GM18907 (cell line): ENCODE data around the gene OR13J1.
"Not testable (repeated sequence)": the region's sequence is repeated elsewhere in the genome, so short reads cannot be mapped to it uniquely, and the experiment has no call there.

Experiments used
- ATAC-seq: cut with Tn5 transposase; IDR thresholded peaks from one replicate; pipeline ENCODE4 v1.9.1; 2021; ENCODE audit warnings: mild to moderate bottlenecking, moderate library complexity; ENCODE audit not compliant: unreplicated experiment

OR13J1 gene

GRCh38 chr9:35905051-35905781 is 35.0 kb upstream of the OR13J1 start:
- no peak for ATAC-seq

- no peak for ATAC-seq
These were observed 34.1 kb upstream of the OR13J1 start for GRCh38 chr9:35904338-35904737.

GRCh38 chr9:35903049-35903448 is 32.8 kb upstream of the OR13J1 start:
- ATAC-seq, result no peak

- ATAC-seq, result no peak
These were observed 28.8 kb upstream of the OR13J1 start for GRCh38 chr9:35899021-35899420.

- no peak for ATAC-seq
These were observed 28.1 kb upstream of the OR13J1 start for GRCh38 chr9:35898337-35898736.

- ATAC-seq, result not testable (repeated sequence)
These were observed 27.3 kb upstream of the OR13J1 start for GRCh38 chr9:35897376-35898099.

GRCh38 chr9:35896570-35896969 is 26.4 kb upstream of the OR13J1 start:
- no peak for ATAC-seq

GRCh38 chr9:35892051-35892450 is 21.9 kb upstream of the OR13J1 start:
- no peak for ATAC-seq

- ATAC-seq, result no peak
These were observed 21.4 kb upstream of the OR13J1 start for GRCh38 chr9:35891646-35892045.

- ATAC-seq, result not testable (repeated sequence)
These were observed 14.7 kb upstream of the OR13J1 start for GRCh38 chr9:35884908-35885307.

GRCh38 chr9:35882996-35883395 is 12.8 kb upstream of the OR13J1 start:
- no peak for ATAC-seq

GRCh38 chr9:35882263-35882848 is 12.2 kb upstream of the OR13J1 start:
- no peak for ATAC-seq

- ATAC-seq, result no peak
These were observed 2.3 kb upstream of the OR13J1 start for GRCh38 chr9:35872505-35872904.

GRCh38 chr9:35871545-35871944 is 1.3 kb upstream of the OR13J1 start:
- no peak for ATAC-seq

- no peak for ATAC-seq
These were observed 482 bp downstream of the OR13J1 start for GRCh38 chr9:35869621-35870216.

- ATAC-seq, result no peak
These were observed 1.3 kb downstream of the OR13J1 start for GRCh38 chr9:35868933-35869332.

GRCh38 chr9:35867538-35867937 is 2.7 kb downstream of the OR13J1 start:
- ATAC-seq, result no peak

GRCh38 chr9:35864695-35865255 is 5.4 kb downstream of the OR13J1 start:
- no peak for ATAC-seq

GRCh38 chr9:35863583-35863982 is 6.6 kb downstream of the OR13J1 start:
- no peak for ATAC-seq

GRCh38 chr9:35862328-35862727 is 7.9 kb downstream of the OR13J1 start:
- no peak for ATAC-seq

- ATAC-seq, result no peak
These were observed 8.9 kb downstream of the OR13J1 start for GRCh38 chr9:35861161-35861897.
